Hepatocyte (in vitro differentiated cells): Measurements from ENCODE around the gene BLOC1S3. TPM values are rescaled to one million over a fixed set of nuclear protein-coding genes. Genes with fewer than 3 reads are reported as not detected.

ENCODE experiments used
- DNase-seq: peaks from one replicate; pipeline ENCODE4 v3.0.0-alpha.2; 2016; ENCODE audit warnings: low spot score
- H2AFZ ChIP-seq: fragments of 200-600 bp; sonication (generic); 2 replicates; pipeline ENCODE4 v1.6.0; 2016; ENCODE audit warnings: antibody characterized with exemption, mild to moderate bottlenecking
- H3K27ac ChIP-seq: fragments of 200-600 bp; sonication (generic); 2 replicates; pipeline ENCODE4 v1.5.1; 2016; ENCODE audit warnings: mild to moderate bottlenecking
- H3K27me3 ChIP-seq: fragments of 200-600 bp; sonication (generic); 2 replicates; pipeline ENCODE4 v1.6.1; 2016
- H3K36me3 ChIP-seq: fragments of 200-600 bp; sonication (generic); replicated peaks from 2 replicates; pipeline ENCODE4 v1.5.1; 2016; ENCODE audit warnings: low read depth; ENCODE audit not compliant: insufficient read depth
- H3K4me1 ChIP-seq: fragments of 200-600 bp; sonication (generic); 2 replicates; pipeline ENCODE4 v1.5.1; 2016; ENCODE audit warnings: mild to moderate bottlenecking, moderate library complexity; ENCODE audit not compliant: insufficient read depth
- H3K4me2 ChIP-seq: fragments of 200-600 bp; sonication (generic); 2 replicates; pipeline ENCODE4 v1.6.0; 2016
- H3K4me3 ChIP-seq: fragments of 200-600 bp; sonication (generic); 2 replicates; pipeline ENCODE4 v1.5.1; 2016; ENCODE audit warnings: mild to moderate bottlenecking
- H3K79me2 ChIP-seq: fragments of 200-600 bp; sonication (generic); 2 replicates; pipeline ENCODE4 v1.6.0; 2017; ENCODE audit warnings: mild to moderate bottlenecking
- H3K9me2 ChIP-seq: fragments of 200-600 bp; sonication (generic); replicated peaks from 2 replicates; pipeline ENCODE4 v1.6.0; 2017; ENCODE audit warnings: mild to moderate bottlenecking; ENCODE audit not compliant: insufficient read depth
- H3K9me3 ChIP-seq: fragments of 200-600 bp; sonication (generic); 2 replicates; pipeline ENCODE4 v1.5.1; 2016; ENCODE audit warnings: low read depth, mild to moderate bottlenecking
- H4K20me1 ChIP-seq: fragments of 200-600 bp; sonication (generic); 2 replicates; pipeline ENCODE4 v1.6.0; 2016; ENCODE audit warnings: mild to moderate bottlenecking; ENCODE audit not compliant: insufficient read depth, poor library complexity, severe bottlenecking
- CTCF ChIP-seq: fragments of 200-600 bp; sonication (generic); IDR thresholded peaks from 2 replicates; pipeline ENCODE4 v1.5.1; 2016; ENCODE audit warnings: antibody characterized with exemption, mild to moderate bottlenecking; ENCODE audit not compliant: poor library complexity
- EZH2 ChIP-seq: fragments of 200-600 bp; sonication (generic); IDR thresholded peaks from 2 replicates; pipeline ENCODE4 v1.6.1; 2016; ENCODE audit warnings: antibody characterized with exemption, mild to moderate bottlenecking, borderline replicate concordance
- EZH2phosphoT487 ChIP-seq: fragments of 200-600 bp; sonication (generic); IDR thresholded peaks from one replicate; pipeline ENCODE4 v1.6.1; 2018; ENCODE audit warnings: antibody characterized with exemption, mild to moderate bottlenecking, low read depth, moderate library complexity; ENCODE audit not compliant: unreplicated experiment, severe bottlenecking
- WGBS: methylation state at CpG from one replicate; pipeline ENCODE4 v1.1.6; 2016; ENCODE audit warnings: low lambda C conversion rate; ENCODE audit errors: missing lambda C conversion rate; 5-methylcytosine and 5-hydroxymethylcytosine counted together
- polyA plus RNA-seq: library from polyadenylated mRNA; unstranded; fragments of >200 nt; fragmentation: Nextera tagmentation; extraction: Ambion mirVana; gene quantifications from 2 replicates; pipeline ENCODE4 v1.2.1, GENCODE V29; 2016
- total RNA-seq: library from RNA; depleted of rRNA; stranded (reverse); fragments of >200 nt; gene quantifications from 2 replicates; pipeline ENCODE4 v1.2.3, GENCODE V29; 2014

The BLOC1S3 gene
- total and polyA plus RNA-seq, 2 experiments from 2014 or later: 8.4 to 17.1 TPM

DNA sequence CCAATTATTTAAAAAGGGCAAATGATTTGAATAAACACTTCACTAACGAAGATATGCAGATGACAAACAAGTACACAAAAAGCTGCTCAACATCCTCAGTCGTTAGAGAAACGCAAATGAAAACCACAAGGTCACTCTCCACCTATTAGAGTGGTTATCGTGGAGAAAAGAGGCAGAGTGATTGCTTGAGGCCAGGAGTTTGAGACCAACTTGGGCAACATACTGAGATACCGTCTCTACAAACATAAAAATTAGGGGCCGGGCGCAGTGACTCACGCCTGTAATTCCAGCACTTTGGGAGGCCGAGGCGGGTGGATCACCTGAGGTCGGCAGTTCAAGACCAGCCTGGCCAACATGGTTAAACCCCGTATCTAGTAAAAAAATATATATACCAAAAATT lies 27.2 kb downstream of the BLOC1S3 start:
- no peaks in the 10 kb centered on the region for H3K9me3 ChIP-seq
- no peaks in the 10 kb centered on the region for H3K27me3 ChIP-seq
- no peaks in the 10 kb centered on the region for H3K36me3 ChIP-seq
- no peak overlapping the region for H2AFZ ChIP-seq
- TF ChIP-seq EZH2: no peak
- no peak for TF ChIP-seq CTCF
- TF ChIP-seq EZH2phosphoT487: no peak
- no peaks in the 10 kb centered on the region for H4K20me1 ChIP-seq
- no peaks in the 10 kb centered on the region for H3K79me2 ChIP-seq
- H3K4me1 ChIP-seq: no peaks in the 10 kb centered on the region
- H3K27ac ChIP-seq: no peak overlapping the region
- H3K9me2 ChIP-seq: no peaks in the 10 kb centered on the region
- H3K4me2 ChIP-seq: no peak overlapping the region
- DNase-seq: no peak
- no peak overlapping the region for H3K4me3 ChIP-seq
- WGBS: 77% methylated on average over 12 of the region's 12 CpGs

DNA sequence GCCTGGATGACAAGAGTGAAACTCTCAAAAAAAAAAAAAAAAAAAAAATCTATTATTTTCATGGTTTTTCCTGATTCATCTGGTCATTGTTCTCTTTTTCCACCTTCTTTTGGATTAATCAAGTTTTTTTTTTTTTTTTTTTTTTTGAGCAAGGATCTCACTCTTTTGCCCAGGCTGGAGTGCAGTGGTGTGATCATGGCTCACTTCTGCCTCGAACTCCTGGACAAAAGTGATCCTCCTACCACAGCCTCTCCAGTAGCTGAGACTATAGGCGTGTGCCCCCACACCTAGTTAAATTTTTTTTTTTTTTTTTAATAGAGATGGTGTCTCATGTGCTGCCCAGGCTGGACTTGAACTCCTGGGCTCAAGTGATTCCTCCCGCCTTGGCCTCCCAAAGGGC lies 27.7 kb downstream of the BLOC1S3 start:
- Histone ChIP-seq H3K27me3 (no peaks in the 10 kb centered on the region), H3K4me1 (no peaks in the 10 kb centered on the region), H3K4me2 (no peak overlapping the region), H3K36me3 (no peaks in the 10 kb centered on the region), H4K20me1 (no peaks in the 10 kb centered on the region), H2AFZ (no peak overlapping the region), H3K4me3 (no peak overlapping the region), H3K9me3 (no peaks in the 10 kb centered on the region), H3K79me2 (no peaks in the 10 kb centered on the region), H3K27ac (no peak overlapping the region), H3K9me2 (no peaks in the 10 kb centered on the region)
- 78% methylated on average over 3 of the region's 3 CpGs for WGBS
- DNase-seq: no peak
- TF ChIP-seq EZH2: no peak
- TF ChIP-seq CTCF: no peak
- no peak for TF ChIP-seq EZH2phosphoT487

DNA sequence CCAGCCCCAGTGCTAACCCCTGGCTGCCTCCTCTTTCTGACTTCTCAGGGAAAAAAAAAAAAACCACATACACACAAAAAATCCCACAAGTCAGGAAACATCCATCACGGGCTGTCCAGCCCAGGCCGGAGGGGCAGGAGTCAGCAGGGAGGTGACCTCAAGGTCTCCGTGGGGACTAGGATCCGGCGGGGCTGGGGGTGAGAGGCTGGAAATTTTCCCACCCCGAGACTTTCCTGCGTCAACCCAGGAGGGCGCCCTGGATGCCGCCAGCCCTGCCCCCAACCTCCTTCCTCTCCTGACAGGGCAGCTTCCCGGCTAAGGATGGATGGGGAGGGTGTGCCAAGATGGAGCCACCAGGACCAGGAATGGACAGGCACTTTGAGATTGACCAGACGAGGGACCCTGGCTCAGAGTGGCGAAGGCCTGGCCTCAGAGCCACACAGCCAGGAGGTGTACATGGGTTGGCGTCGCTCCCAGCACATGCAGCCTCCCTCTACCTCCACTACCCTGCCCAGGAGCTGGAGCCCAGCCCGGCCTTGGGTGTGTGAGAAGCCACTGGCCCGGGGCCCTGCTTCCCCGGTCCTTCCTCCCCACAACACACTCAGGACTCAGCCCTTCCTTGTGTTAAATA lies 33.3 kb downstream of the BLOC1S3 start:
- TF ChIP-seq EZH2phosphoT487: no peak
- TF ChIP-seq EZH2: no peak
- TF ChIP-seq CTCF: no peak
- H3K79me2 ChIP-seq: no peaks in the 10 kb centered on the region
- H3K27me3 ChIP-seq: peaks cover 31% of the 10 kb centered on the region
- H4K20me1 ChIP-seq: no peaks in the 10 kb centered on the region
- no peak overlapping the region for H3K4me2 ChIP-seq
- no peak overlapping the region for H3K4me3 ChIP-seq
- no peak overlapping the region for H2AFZ ChIP-seq
- peaks cover 3% of the 10 kb centered on the region for H3K4me1 ChIP-seq
- no peak for DNase-seq
- H3K9me2 ChIP-seq: no peaks in the 10 kb centered on the region
- H3K27ac ChIP-seq: no peak overlapping the region
- no peaks in the 10 kb centered on the region for H3K9me3 ChIP-seq
- 65% methylated on average over 16 of the region's 17 CpGs for WGBS
- H3K36me3 ChIP-seq: no peaks in the 10 kb centered on the region
